Suprapubic skin (tissue), 3 donors: ENCODE results near the gene DNAH14.

ENCODE experiments used
- CTCF ChIP-seq, 2 donors: fragments of 200-600 bp in 1 of 2; fragments of 450-650 bp in 1 of 2; sonication (generic) in 1 of 2; IDR thresholded peaks; one replicate each; pipeline ENCODE4 v1.5.1; 2016 to 2019; ENCODE audit warnings: antibody characterized with exemption in 2 of 2, mild to moderate bottlenecking in 1 of 2, moderate library complexity in 1 of 2
- POLR2AphosphoS5 ChIP-seq, 3 donors: sonication (generic); formaldehyde crosslinking; IDR thresholded peaks; one replicate each; pipeline ENCODE4 v1.6.1; 2017; ENCODE audit warnings: antibody characterized with exemption in 3 of 3

GRCh38 chr1:225113265-225113664 lies 183.8 kb downstream of the DNAH14 start:
- TF ChIP-seq CTCF (IDR thresholded peaks at IDR 0.05) (no peak), POLR2AphosphoS5 (IDR thresholded peaks at IDR 0.05) (no peak)
